ENCODE results near the gene PTGDS.

Gene PTGDS

DNA sequence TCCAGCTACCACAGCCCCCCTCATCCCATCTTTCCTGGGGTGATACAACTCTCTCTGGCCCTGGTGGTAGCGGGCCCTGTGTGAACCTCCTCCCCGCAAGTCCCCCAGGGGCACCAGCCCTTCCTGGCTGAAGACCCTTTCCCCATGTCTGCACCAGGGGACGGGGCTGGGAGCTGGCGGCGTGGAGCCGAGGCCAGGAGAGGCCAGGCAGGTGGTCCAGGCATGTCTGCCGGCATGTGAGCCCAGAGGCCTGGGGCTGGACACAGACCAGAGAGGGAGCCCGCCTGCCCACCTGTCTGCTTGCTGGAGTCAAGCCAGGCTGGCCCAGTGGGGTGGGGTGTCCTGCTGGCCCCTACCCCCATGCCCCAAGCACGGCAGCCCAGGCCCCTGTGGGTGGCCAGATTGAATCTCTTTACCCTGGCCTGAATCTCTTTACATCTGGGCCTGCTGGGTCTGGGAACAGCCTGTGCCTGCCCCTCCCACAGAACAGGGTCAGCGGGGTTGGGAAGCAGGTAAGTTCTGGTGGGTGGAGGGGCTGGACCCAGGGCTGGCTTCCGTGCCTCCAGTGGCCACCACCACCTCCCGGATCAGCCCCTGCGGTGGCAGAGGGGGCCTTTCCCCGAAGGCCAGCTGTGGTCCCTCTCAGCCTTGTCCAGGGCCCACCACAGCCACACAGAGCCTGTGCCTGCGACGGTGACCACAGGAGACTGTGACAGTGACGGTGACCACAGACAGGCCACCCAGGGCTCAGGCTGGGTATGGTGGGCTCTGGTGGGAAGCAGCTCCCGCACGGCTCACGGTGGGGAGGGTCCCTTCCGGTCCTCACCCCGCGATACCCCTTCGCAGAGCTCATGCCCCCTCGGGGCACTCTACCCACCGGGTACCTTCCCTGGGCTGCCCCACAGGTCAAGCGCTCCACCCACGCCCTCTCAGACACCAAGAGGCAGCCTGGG lies 18.1 kb upstream of the PTGDS start:
- no peak for DNase-seq (ENCODE audit: low spot score)

DNA sequence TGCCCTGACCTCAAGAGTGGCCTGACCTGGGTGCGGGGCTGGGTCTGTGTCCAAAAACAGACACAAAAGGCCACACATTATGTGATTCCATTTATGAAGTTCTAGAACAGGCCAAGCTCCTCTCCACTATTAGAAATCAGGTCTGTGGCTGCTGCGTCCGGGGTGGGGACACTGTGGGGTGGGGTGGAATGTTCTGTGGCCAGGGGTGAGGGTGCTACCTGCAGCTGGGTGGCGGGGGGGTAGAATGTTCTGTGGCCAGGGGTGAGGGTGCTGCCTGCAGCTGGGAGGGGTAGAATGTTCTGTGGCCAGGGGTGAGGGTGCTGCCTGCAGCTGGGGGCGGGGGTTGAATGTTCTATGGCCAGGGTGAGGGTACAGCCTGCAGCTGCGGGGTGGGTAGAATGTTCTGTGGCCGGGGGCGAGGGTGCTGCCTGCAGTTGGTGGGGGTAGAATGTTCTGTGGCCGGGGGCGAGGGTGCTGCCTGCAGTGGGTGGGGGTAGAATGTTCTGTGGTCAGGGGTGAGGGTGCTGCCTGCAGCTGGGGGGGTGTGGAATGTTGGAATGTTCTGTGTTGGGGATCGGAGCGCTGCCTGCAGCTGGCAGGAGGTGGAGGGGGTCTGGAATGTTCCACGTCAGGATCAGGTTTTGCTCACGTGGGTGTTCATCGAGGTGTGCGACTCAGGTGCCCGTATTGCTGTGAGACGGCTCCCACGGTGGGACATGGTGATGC lies 16.9 kb upstream of the PTGDS start:
- DNase-seq (ENCODE audit: low spot score): no peak

DNA sequence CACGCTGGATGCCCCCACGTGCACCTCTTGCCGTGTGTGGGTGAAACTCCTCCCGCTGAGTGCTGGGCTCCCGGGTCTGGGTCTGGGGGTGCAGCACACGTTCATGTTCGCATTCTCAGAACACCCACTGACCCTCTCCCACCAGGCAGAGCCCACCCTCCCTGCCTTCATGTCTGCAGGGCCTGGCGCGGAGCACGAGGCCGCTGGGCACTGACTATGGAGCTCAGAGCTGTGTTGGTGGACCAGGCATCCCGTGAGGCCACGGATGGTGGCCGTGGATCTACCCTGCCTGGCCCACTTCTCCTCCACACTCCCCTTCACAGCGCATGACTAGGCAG lies 16.4 kb upstream of the PTGDS start:
- DNase-seq (ENCODE audit: low spot score): no peak

DNA sequence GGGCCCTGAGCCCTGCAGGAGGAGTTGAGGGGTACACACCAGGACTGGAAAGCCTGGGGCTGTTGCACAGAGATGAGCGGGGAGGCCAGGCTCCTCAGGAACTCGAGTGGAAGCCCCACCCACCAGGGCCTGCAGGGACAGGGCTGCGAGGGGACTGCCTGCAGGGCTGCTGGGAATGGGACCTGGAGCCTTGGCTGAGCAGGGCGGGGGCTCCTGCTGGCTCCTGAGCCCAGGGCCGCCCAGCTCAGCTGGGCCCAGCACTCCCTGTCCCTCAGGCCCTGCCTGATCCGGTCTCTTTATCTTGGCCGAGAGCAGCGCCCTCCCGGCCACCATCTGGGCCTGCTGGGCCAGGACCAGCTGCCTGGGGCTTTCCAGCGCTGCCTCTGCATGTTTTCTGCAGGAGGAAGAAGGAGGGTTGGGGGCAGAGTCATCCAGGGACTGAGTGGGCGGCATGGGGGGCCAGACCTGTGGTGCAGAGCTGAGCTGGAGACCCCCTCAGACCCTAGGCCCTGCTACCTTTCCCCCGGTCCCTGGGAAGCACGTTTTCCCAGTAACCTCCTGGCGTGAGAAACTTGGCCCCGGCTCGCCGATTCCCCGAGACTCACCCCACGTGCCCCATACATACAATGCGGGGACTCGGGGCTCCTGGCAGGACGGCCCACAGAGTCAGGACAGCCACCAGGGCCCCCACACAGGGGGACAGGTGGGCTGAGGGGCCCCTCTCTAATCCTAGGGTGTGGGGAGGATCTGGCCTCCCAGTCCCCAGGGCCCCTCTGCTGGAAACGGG lies 15.8 kb upstream of the PTGDS start:
- DNase-seq (ENCODE audit: low spot score): no peak

GRCh38 chr9:136962163-136962562 lies 15.1 kb upstream of the PTGDS start:
- DNase-seq (ENCODE audit: low spot score): no peak

- DNase-seq (ENCODE audit: low spot score): no peak
Measured at GRCh38 chr9:136962701-136963248, 14.5 kb upstream of the PTGDS start.

GRCh38 chr9:136963341-136963740 lies 14.0 kb upstream of the PTGDS start:
- no peak for DNase-seq (ENCODE audit: low spot score)

DNA sequence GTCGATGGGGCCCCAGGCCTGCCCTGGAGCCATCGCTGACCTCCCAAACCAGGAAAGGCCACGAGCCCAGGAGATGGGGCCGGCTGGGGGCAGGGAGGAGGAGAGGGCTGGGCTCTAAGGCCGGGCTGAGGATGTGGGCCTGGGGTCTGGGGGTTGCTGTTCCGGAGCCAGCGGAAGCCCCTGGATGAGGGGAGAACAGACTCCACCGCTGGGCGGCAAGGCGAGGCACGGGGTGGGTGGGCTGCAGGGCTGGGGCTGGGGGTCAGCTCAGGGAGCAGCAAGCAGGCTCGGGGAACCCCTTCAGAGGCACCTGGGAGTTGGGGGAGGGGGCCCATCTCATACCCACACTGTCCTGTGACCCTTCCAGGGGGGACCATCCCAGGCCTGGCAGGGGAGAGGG lies 13.6 kb upstream of the PTGDS start:
- DNase-seq (ENCODE audit: low spot score): no peak

DNA sequence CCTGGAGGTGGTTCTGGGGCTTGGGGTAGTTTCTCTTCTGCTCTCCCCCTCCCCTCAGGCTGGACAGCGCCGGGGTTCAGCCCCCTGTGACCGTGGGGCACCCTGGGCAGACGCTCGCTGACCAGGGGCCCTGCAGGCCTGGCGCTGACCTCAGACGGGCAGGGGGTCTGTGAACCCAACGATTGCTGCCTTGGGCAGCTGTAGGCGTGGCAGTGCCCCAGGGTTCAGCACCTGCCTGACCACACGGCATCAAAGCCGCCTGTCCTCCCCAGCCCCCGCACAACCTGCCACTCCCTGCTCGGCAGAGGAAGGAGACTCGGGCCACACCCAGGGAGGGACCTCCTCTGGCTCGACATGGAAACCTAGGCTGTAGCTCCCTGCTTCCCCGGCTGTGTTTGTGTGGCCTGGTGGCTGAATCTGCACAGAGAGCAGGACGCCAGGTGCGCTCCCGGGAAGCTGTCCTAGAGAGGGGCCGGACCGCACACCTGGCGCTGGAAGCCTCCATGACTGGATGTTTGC lies 13.1 kb upstream of the PTGDS start:
- no peak for DNase-seq (ENCODE audit: low spot score)

- DNase-seq (ENCODE audit: low spot score): no peak
Measured at GRCh38 chr9:136964833-136965422, 12.4 kb upstream of the PTGDS start.

- DNase-seq (ENCODE audit: low spot score): no peak
Measured at GRCh38 chr9:136965771-136966484, 11.4 kb upstream of the PTGDS start.

DNA sequence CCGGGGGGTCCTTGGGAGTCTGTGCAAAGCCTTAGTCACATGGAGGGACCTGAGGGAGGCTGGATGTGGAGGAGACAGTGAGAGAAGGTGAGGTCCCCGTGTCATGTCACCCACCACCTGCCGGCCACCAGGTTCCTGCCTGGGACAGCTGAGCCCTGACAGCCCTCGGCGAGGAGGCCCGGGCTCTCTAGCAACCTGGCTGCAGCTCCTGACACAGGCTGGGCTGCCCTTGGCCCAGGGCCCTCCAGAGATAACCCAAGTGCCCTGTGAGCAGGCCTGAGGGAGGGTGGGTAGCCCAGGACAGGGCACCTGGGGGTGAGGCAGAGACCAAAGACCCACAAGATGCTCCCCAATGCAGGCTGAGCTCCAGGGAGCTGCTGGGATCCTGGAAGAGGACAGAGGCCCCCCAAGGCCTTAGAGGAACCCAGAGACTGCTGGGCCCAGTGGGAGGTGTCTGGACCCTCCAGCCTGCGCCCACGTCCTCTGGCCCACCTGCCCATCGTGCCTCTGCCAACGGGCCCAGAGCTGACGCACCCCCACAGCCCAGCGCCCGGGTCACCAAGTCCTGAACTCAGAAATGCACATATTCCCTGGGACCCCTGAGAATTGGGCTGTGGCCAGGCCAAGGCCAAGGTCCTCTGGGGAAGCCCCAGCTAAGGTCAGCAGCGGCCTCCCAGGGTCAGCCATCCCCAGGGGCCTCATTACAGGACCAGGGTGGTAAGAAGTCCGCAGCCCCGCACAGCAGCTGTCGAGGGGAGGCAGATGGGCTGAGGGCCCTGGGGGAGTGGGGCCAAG lies 8.8 kb upstream of the PTGDS start:
- no peak for DNase-seq (ENCODE audit: low spot score)

- no peak for DNase-seq (ENCODE audit: low spot score)
Measured at GRCh38 chr9:136969150-136969549, 8.2 kb upstream of the PTGDS start.

- DNase-seq (ENCODE audit: low spot score): no peak
Measured at GRCh38 chr9:136969774-136970173, 7.5 kb upstream of the PTGDS start.

GRCh38 chr9:136970361-136970760 lies 6.9 kb upstream of the PTGDS start:
- no peak for DNase-seq (ENCODE audit: low spot score)

GRCh38 chr9:136971746-136972145 lies 5.6 kb upstream of the PTGDS start:
- no peak for DNase-seq (ENCODE audit: low spot score)

DNA sequence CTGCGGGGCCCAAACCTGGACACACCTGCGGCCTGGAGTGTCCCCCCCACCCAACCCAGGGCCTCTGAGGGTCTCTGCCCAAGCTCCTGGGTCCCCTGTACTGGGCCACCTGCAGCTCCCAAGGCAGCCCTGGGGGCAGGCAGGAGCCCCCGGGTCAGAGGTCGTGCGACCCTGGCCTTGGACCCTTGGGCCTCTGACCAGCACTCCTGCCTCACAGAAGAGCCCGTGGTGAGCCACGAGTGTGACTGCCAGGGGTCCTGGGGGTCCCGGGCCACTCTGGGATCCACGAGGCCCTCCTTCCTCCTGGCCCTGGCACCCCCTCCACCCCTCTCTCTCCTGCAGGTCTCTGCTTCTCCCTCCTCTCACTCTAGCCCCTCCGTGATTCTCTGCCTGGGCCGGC lies 5.0 kb upstream of the PTGDS start:
- no peak for DNase-seq (ENCODE audit: low spot score)

DNA sequence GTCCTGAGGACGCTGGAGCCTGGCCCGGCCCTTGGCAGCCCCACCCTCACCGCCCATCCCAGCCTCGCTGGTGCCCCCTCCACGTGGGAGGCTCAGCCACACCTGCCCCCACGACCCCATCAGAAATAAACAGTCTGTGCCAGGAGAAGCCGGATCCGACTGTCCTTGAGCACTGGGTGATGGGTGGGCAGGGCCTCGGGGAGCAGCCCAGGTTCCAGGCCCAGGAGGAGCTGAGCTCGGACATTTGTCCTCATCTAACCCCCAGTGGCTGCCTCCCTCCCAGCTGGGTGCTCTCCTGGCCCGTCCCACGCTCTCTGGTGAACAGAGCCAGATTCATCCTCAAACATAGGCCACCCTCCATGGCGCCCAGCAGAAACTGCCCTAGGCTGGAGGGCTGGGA lies 4.6 kb upstream of the PTGDS start:
- DNase-seq (ENCODE audit: low spot score): no peak

GRCh38 chr9:136973618-136974617 lies 3.4 kb upstream of the PTGDS start:
- DNase-seq (ENCODE audit: low spot score): no peak

Measured in ecto neural progenitor cell (in vitro differentiated cells).